Lower leg skin (tissue), 3 donors: ENCODE data around the gene DNAH10.

ENCODE experiments used
- CTCF ChIP-seq, 3 donors: fragments of 450-650 bp; IDR thresholded peaks; one replicate each; pipeline ENCODE4 v1.5.1; 2016; ENCODE audit warnings: antibody characterized with exemption in 3 of 3, mild to moderate bottlenecking in 3 of 3, moderate library complexity in 2 of 3
- POLR2A ChIP-seq, 2 donors: fragments of 450-650 bp; IDR thresholded peaks; one replicate each; pipeline ENCODE4 v1.6.1; 2016 to 2017; ENCODE audit warnings: antibody characterized with exemption in 2 of 2, mild to moderate bottlenecking in 1 of 2, moderate library complexity in 1 of 2

GRCh38 chr12:123914726-123915333, 152.7 kb downstream of the DNAH10 start:
- TF ChIP-seq CTCF (IDR thresholded peaks at IDR 0.05) (no peak), POLR2A (IDR thresholded peaks at IDR 0.05) (no peak)
